Measurements from ENCODE around the gene CD63. TPM values are rescaled to one million over a fixed set of nuclear protein-coding genes. Genes with fewer than 3 reads are reported as not detected.

CD63 gene
- total RNA-seq, 6 donors from 2014 or later: 399 to 1,448 (median 972) TPM

- TF ChIP-seq POLR2A (IDR thresholded peaks at IDR 0.05) (peak in 2 of 4 donors; percentile 11 to 22), EP300 (IDR thresholded peaks at IDR 0.05) (no peak)
- peak in 1 of 2 donors; percentile 76 for DNase-seq
Measured at GRCh38 chr12:55729819-55730818, 1.3 kb upstream of the CD63 start.

GRCh38 chr12:55728186-55728938 lies 447 bp downstream of the CD63 start:
- Histone ChIP-seq H3K9me3 (no peaks in the 10 kb centered on the region), H3K4me3 (peak overlapping the region; percentile 55 to 90 (median 84)), H3K27me3 (no peaks in the 10 kb centered on the region), H3K27ac (peak overlapping the region; percentile 98 to 100 (median 98)), H3K36me3 (peaks cover 10 to 38% (median 35%) of the 10 kb centered on the region in 4 donors), H3K4me1 (peaks cover 29 to 70% (median 32%) of the 10 kb centered on the region in 4 donors)
- DNase-seq: peak; percentile 83 to 93
- no peak for TF ChIP-seq EP300 (IDR thresholded peaks at IDR 0.05)
- peak in 1 of 2 donors; percentile 8 for TF ChIP-seq POLR2AphosphoS5 (IDR thresholded peaks at IDR 0.05)
- TF ChIP-seq POLR2A (IDR thresholded peaks at IDR 0.05): no peak
- peak in 1 of 6 experiments; percentile 13 for TF ChIP-seq CTCF (IDR thresholded peaks at IDR 0.05)
- peak; percentile 68 to 69 for ATAC-seq (ENCODE audit: low FRiP score in 2 of 2)
- WGBS, 2 donors: 0% methylated on average over 30 to 59 of the region's 61 CpGs

More at GRCh38 chr12:55729819-55730818, 1.3 kb upstream of the CD63 start:
- H3K9me3 ChIP-seq: no peaks in the 10 kb centered on the region
- ATAC-seq (ENCODE audit: low FRiP score in 2 of 2): peak; percentile 13 to 64
- peak overlapping the region; percentile 55 to 90 (median 84) for H3K4me3 ChIP-seq
- peaks cover 6 to 22% (median 20%) of the 10 kb centered on the region in 4 donors for H3K36me3 ChIP-seq
- peak overlapping the region; percentile 98 to 100 (median 98) for H3K27ac ChIP-seq
- H3K27me3 ChIP-seq: no peaks in the 10 kb centered on the region
- peaks cover 26 to 53% (median 28%) of the 10 kb centered on the region in 4 donors for H3K4me1 ChIP-seq
- WGBS, 2 donors: 3 to 8% methylated on average over 12 to 19 of the region's 19 CpGs

GRCh38 chr12:55727643-55728185 lies 1.1 kb downstream of the CD63 start:
- Histone ChIP-seq H3K27me3 (no peaks in the 10 kb centered on the region), H3K27ac (peak overlapping the region; percentile 98 to 100 (median 98)), H3K4me3 (peak overlapping the region; percentile 55 to 90 (median 84)), H3K36me3 (peaks cover 10 to 45% (median 37%) of the 10 kb centered on the region in 4 donors), H3K9me3 (no peaks in the 10 kb centered on the region), H3K4me1 (peaks cover 29 to 70% (median 32%) of the 10 kb centered on the region in 4 donors)
- ATAC-seq (ENCODE audit: low FRiP score in 2 of 2) (peak; percentile 6 to 41), DNase-seq (peak in 1 of 2 donors; percentile 87)
- 14 to 17% methylated on average over 9 of the region's 9 CpGs for WGBS, 2 donors
- TF ChIP-seq CTCF (IDR thresholded peaks at IDR 0.05) (no peak), EP300 (IDR thresholded peaks at IDR 0.05) (no peak), POLR2AphosphoS5 (IDR thresholded peaks at IDR 0.05) (peak; percentile 12 to 44), POLR2A (IDR thresholded peaks at IDR 0.05) (peak in 2 of 4 donors; percentile 15 to 41)

- Histone ChIP-seq H3K36me3 (peaks cover 10 to 46% (median 39%) of the 10 kb centered on the region in 4 donors), H3K4me3 (peak overlapping the region in 3 of 4 donors; percentile 80 to 90 (median 89)), H3K27me3 (no peaks in the 10 kb centered on the region), H3K4me1 (peaks cover 29 to 70% (median 32%) of the 10 kb centered on the region in 4 donors), H3K27ac (peak overlapping the region; percentile 98 to 100 (median 98)), H3K9me3 (no peaks in the 10 kb centered on the region)
- TF ChIP-seq POLR2AphosphoS5 (IDR thresholded peaks at IDR 0.05): no peak
- no peak for TF ChIP-seq POLR2A (IDR thresholded peaks at IDR 0.05)
- TF ChIP-seq EP300 (IDR thresholded peaks at IDR 0.05): no peak
- TF ChIP-seq CTCF (IDR thresholded peaks at IDR 0.05): no peak
- ATAC-seq (ENCODE audit: low FRiP score in 2 of 2) (no peak), DNase-seq (no peak)
- 42 to 49% methylated on average over 4 to 10 of the region's 10 CpGs for WGBS, 2 donors
Measured at GRCh38 chr12:55726971-55727370, 1.8 kb downstream of the CD63 start.
